Renal cortical epithelial cell (primary cell): ENCODE data around the gene TUSC7. TPM values are rescaled to one million over a fixed set of nuclear protein-coding genes. Genes with fewer than 3 reads are reported as not detected.

ENCODE experiments used
- DNase-seq: peaks from one replicate; pipeline ENCODE4 v3.0.0-alpha.2; 2011; ENCODE audit warnings: low read depth
- total RNA-seq: library from RNA; depleted of rRNA; stranded (reverse); fragments of >200 nt; gene quantifications from 2 replicates; pipeline ENCODE4 v1.2.3, GENCODE V29; 2014

TUSC7 gene
- total RNA-seq: not detected in 2 replicates

- DNase-seq: no peak
Observed at GRCh38 chr3:116709479-116709878, at the start of gene TUSC7. Gene TUSC7 (plus strand): TSS chr3:116709779.

GRCh38 chr3:116661196-116661595 lies 48.4 kb upstream of the TUSC7 start:
- no peak for DNase-seq

DNA sequence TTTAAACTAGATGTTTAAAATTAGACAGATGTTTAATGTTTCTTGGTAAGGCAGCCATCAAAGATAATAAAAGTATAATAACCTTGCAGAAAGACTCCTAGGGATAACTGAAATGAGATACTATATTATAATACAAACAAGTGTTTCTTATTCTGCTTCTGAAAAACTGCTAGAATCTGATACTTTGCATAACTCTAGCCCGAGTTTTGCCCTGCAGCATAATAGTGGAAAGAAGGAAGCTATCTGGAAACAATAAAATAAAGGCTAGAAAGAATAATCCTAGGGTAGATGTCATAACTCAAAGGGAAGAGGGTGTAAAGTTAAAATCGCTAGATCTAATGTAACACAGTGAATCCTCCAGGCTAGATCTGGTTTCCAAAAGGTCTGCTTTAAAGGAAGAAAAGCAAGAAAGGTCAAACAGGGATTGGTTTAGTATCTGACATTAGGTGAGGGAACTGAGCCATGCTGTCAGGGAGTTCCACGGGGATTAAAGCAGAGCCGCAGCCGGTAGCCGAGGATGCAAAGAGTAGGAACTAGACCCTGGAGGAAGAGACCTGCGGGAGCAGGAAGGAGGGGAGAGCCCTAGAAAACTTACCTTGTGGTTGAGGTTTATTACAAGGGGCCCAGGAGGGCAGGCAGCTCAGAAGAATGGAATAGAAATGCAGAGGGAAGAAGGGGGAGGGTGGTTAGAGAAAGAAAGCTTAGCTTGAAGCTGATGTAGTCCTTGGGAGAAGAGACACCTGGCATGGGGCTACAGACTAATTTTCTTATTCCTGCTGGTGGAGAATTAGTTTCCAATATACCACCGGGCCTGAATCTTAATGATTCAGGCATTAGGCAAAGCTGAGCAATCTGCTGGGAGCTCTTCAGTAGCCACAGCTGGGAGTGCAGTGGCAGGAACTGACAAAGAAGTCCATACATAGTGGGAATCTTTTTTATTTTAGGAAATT lies 46.1 kb upstream of the TUSC7 start:
- no peak for DNase-seq

GRCh38 chr3:116667324-116667723 lies 42.3 kb upstream of the TUSC7 start:
- DNase-seq: no peak

DNA sequence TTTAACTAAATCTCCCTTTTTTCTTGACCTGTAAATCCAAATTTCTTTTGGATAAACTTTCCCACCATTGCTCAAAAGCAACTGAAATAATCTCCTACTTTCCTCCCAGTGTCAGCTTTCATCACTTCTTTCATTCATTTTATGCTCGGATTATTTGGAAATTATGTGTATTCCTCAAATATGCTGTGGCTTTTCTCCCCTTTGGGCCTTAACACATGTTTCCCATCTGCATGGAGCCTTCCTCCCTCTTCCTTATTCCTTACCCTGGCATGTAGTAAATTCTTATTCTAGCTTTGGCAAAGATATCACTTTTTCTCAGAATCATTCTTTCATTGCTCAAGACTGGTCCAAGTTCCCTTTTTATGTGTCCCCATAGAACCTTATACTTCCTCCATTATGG lies 41.8 kb upstream of the TUSC7 start:
- no peak for DNase-seq

DNA sequence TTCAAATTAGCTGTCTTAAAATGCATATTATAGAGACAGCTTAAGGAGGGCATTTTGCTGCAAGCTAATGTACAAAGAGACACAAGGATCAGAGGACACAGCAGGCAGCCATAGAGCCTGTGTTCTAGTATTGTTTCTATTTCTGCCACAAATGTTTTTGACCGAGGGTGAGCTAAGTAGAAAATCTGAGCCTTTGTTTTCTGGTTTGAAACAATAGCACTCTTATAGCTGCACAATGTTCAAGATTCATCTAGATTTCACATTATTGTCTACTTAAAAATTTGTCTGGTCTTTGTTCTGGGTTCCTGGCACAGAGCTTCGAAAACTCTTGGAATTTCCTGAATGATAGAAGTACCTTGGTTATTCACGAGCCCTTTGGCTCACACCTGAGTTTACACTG lies 40.0 kb upstream of the TUSC7 start:
- no peak for DNase-seq

DNA sequence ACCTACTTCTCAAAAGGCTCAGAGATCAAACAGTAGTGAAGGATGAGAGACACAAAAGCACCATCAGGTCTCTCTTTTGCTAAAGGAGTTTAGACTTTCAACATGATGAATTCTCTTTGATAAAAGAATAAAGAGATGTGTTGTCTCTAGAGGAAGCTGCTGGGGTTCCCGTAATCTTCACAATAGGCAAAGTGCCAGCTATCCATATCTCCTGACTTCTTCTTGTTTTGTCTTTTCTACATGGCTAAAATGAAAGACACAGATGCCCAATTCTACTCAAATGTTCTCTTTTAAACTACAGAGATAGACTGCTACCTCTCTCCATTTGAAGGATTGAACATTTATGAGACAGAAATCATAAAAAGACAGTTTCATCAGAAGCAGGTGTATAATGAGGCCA lies 38.4 kb upstream of the TUSC7 start:
- DNase-seq: no peak

DNA sequence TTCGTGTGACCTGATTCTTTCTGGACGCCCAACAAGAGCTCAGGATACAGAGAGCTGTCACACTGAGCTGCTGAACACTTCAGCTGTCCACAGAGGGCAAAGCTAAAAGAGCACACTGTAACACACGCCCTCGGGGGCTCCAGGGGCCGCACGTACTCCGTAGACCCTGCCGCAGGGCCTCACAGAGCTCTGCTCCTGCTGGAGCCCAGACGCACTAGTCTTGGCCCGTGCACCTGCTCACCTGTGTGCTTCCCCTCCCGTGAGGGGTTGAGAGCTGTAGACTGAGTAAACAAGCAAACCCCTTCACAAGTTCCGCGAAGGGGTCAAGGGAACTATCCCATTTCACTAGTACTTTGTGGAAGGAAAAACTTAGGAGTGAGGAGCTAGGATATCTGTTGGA lies 30.7 kb upstream of the TUSC7 start:
- DNase-seq: no peak

DNA sequence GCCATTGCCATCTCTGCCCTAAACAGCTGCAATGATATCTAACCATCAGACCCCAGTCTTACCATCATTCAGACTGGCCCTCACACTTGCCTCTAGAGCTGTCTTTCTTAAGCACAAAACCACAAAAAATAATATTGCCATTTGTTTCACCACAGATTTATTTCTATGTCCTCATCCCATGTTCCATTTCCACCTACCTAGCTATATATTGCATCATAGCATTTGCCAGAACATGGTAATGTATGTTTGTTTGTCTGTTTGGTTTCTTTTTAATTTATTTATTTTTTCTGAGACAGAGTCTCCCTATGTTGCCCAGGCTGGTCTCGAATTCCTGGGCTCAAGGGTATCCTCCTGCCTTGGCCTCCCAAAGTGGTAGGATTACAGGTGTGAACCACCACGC lies 18.5 kb upstream of the TUSC7 start:
- DNase-seq: no peak

DNA sequence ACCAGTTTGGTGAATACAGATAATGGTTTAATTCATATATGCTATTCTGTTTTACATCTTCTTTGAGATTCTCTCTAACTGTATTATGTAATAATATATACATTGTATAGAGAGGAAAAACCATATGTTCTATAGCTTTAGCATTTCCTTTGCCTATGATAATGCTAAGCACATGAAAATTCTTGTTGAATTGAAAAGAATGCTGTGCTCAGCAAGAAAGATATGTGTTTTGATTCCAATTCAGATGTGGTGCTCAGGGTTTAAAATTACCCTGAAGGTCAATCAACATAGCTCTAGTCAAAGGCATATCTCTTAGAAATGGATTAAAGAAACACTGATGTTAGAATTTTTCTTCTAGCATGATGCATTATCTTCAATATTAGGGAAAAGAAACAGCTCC lies 8.5 kb upstream of the TUSC7 start:
- no peak for DNase-seq

- no peak for DNase-seq
Observed at GRCh38 chr3:116702334-116702733, 7.2 kb upstream of the TUSC7 start.

DNA sequence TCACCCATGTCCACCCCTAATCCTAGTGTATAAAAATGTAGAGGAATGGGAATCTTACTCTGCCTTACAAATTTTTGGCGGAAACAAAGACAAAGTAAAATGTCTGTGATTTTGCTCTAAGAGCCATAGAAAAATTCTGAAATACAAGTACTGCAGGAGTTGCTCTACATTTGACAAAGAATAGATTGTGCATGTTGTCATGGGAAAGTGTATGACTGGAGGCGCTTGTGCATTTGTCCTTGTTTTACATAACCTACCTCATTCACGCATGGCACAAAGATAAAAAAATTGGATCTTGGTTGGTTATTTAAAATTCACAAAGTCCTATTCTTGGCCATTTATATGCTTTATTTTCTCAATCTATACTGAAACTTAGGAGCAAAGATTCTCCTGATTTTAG lies 2.0 kb upstream of the TUSC7 start:
- DNase-seq: no peak

DNA sequence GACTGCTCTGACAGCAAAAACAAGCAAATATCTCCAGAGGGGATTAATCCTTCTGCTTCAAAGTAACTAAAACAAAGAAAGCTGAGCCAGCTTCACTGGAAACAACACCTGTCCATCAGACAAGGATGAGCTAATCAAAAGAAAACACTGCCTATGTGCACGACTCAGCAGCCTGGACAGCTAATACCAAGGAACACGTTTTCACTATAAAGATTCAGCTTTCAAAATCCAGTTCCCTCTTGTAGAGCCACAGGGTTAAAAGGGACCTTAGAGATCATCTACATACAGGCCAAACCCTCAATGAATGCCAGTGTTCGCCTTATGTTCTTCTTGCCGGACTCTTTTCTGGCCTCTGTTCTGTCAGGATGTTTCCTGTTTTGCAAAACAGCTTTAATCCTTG lies 6.9 kb downstream of the TUSC7 start:
- DNase-seq: no peak

DNA sequence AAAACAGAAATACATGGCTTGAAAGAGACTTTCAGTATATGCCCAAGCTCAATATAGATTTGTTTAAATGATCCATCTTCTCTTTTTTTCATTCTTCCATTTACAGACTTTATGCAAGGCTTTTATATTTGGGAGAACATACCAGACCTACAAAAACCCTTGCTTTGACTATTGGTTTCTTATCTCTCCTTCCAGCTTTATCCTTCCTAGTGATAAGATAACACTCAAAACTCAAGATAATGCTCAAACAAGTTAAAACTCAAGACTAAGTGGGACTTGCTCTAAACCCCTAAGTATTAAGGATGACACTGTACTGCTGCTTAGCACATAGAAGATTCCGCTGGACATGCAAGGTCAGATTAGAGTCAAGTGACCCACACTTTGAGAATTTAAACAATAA lies 8.0 kb downstream of the TUSC7 start:
- DNase-seq: no peak

DNA sequence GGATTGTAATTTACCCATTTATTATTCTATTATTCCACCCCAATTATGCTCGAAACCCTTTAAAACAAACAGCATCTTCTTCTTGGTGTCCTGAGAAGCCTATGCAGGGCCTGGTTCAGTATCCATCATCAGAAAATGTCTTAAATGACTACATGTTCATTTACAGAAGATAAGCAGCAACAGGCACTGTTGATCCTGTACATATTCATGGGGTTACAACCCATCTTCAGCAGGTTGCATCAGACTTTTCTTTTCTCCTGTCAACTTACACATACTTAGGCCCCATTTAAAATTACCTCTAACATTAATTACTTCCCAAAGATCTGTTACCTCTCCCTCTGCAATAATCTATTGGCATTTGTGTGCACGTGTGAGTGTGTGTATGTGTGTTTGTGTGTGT lies 18.9 kb downstream of the TUSC7 start:
- DNase-seq: no peak

- no peak for DNase-seq
Observed at GRCh38 chr3:116734243-116734642, 24.7 kb downstream of the TUSC7 start.

DNA sequence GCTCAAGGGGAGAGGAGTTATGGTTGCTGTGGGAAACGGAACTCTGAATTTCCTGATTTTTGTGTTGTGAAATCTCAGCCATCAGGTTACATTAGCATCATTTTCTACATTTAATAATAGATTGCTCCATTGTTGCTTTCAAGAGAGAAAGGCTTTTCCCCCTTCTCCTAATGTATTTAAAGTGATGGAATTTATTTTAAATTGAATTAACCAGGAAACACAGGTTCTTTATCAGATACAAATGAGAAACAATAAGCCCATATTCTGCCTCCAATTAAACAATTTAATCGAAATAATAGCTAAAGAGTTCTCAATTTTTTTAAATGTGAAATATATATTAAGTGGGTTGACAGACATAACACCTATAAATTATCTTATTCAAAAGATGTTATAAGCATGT lies 30.1 kb downstream of the TUSC7 start:
- no peak for DNase-seq

GRCh38 chr3:116740293-116740692 lies 30.7 kb downstream of the TUSC7 start:
- no peak for DNase-seq

GRCh38 chr3:116741467-116741866 lies 31.9 kb downstream of the TUSC7 start:
- no peak for DNase-seq

- no peak for DNase-seq
Observed at GRCh38 chr3:116743062-116743461, 33.5 kb downstream of the TUSC7 start.

DNA sequence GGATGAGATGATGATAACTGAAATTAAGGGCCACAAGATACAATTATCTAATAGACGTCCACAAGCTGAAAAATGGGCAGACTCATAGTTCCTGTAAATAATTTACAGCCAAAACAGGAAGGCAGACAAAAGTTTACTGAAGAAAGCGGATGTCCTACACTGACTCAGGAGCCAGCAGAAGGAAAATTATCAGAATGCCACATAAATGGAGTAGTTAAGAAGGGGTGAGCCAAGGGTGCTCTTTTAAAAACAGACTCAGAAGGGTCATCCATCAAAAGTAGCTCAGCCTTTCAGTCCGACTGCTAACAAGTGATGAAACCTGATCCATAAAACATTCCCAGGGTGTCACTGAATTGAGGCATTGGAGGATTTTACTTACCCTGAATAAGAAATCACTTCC lies 39.8 kb downstream of the TUSC7 start:
- DNase-seq: no peak

DNA sequence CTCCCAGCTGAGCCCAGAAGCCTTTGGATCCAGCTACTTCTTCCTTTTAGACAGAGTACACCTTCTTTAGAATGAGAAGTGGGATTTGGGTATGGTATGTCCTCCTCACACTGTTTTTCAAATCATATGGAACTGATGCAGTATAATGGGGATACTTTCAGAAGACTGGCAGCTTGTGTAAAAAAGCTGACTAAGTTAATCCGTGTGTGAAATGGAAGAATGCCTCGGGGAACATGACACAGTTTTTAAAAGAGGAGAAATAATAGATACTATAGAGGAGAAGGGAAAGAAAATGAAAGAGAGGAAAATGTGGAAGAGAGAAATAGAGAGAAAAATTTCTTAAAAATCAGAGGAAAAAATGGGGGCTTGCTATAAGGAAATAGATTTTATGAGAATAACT lies 47.7 kb downstream of the TUSC7 start:
- no peak for DNase-seq

DNA sequence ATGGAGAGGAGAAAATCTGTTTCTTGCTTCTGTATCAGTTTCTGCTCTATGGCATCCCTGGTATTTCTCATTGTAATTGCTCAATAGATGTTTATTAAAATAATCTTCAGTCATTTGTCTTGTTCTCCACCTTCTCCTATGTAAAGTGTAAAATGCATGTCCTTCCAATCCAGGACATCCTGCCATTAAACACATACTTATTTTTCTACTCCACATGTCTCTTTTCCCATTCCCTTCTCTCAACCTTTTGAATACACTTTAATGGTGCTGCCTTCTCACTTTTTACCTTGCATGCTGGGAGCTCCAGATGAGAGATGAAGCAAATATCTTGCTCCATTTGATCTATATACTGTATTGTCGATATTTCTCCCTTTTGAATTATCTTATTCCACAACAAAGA lies 49.7 kb downstream of the TUSC7 start:
- DNase-seq: no peak
